Keratinocyte (primary cell): ENCODE measurements around the gene ADSL.

Experiments
- CTCF ChIP-seq, 3 experiments: IDR thresholded peaks in 1 of 3; conservative IDR thresholded peaks in 1 of 3; optimal IDR thresholded peaks in 1 of 3; 2 replicates in 2 of 3; 3 replicates in 1 of 3; pipeline versions ENCODE3 to v1.5.1; 2011; ENCODE audit warnings: low read length in 3 of 3, mild to moderate bottlenecking in 3 of 3, moderate library complexity in 2 of 3, control low read depth in 1 of 3, inconsistent platforms in 1 of 3; ENCODE audit not compliant: insufficient read depth in 2 of 3; ENCODE audit errors: extremely low read depth in 1 of 3
- EZH2 ChIP-seq: IDR thresholded peaks from one replicate; pipeline ENCODE4 v1.6.1; 2012; ENCODE audit warnings: inconsistent platforms, mild to moderate bottlenecking, low read length, moderate library complexity

- TF ChIP-seq CTCF (optimal IDR thresholded peaks at IDR 0.05 in 1 of 3, IDR thresholded peaks at IDR 0.05 in 1 of 3, conservative IDR thresholded peaks at IDR 0.05 in 1 of 3; ENCODE audit: extremely low read depth in 1 of 3, insufficient read depth in 2 of 3, low read length in 3 of 3): no peak
- TF ChIP-seq EZH2: no peak
Measured at GRCh38 chr22:40400159-40400558, 53.9 kb downstream of the ADSL start.
